G401 (cell line): ENCODE data around the gene ADCY3. TPM values are rescaled to one million over a fixed set of nuclear protein-coding genes. Genes with fewer than 3 reads are reported as not detected.
A peak's percentile ranks its signal among the peaks of the same experiment; 100 is the strongest.

Experiments used
- DNase-seq: peaks from one replicate; pipeline ENCODE4 v3.0.0-alpha.2; 2015; ENCODE audit warnings: low spot score
- in situ Hi-C: cut with HindIII; loops from 2 replicates; pipeline ENCODE4 v1.10.0; 2016; ENCODE audit warnings: low sequenced_read_pairs, mixed read lengths
- total RNA-seq: library from RNA; depleted of rRNA; stranded (reverse); fragments of >200 nt; shearing (Covaris generic); gene quantifications from 2 replicates; pipeline ENCODE4 v1.2.3, GENCODE V29; 2014

The ADCY3 gene
- total RNA-seq, 1 experiment from 2014 or later: 22.3 TPM

DNA sequence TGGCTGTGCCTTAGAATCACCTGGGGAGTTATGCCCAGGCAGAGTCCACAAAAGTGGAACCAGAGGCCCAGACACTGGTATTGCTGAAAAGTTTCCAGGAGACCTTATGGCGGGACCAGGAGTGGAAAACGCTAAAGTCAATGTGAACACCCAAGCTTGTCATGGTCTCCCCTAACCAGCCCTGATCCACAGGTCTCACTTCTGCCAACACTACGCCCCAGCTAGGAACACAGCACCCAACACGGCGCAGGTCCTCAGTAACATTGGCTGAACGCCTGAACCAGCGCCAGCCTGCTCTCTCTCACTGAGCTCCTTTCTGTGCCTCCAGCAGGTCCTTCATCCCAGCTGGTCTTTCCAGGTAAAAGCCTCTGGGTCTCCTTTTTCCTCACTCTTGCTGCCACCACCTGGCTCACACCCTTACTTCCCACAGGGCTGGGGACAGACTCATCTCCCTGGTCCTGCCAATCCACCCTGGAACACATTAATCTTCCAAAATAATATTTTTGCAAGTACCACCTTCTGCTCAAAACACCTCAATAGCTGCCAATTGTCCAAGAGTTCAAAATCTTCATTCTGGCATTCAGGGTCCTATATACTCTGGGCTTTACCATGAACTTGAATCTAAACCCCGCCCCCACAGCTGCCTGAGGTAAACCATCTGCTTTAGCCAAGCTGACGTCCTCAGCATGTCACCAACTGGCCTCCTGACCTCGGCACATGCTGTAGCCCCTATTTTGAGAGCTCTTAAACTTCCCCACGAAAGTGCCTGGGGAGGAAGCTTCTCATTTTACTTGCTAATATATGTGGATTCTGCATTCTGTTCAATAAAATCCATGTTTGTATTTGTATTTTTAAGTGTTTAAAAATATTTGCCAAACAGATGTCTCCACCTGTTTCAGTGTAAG, 34.6 kb downstream of the ADCY3 start:
- in situ Hi-C loops: no loop called here
- peak; percentile 65 for DNase-seq

DNA sequence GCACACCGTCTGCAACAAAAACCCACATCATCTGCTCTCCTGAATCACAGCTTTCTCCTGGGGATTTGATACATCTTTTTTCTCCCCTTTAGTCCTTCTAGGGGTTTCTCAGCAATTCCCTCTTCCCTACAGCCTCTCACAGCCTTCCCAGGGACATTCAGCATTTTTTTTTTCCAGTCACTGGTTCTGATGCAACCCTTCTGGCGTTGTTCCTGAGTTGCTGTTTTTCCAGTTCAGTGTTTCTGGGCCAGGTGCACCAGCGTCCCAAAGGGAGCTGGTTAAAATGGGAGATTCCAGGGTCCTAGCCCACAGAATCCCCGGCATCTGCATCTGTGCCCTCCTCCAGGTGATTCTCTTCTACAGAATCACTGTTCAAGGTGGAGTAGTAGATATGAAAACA, 36.1 kb downstream of the ADCY3 start:
- in situ Hi-C loops: no loop called here
- DNase-seq: peak; percentile 78

DNA sequence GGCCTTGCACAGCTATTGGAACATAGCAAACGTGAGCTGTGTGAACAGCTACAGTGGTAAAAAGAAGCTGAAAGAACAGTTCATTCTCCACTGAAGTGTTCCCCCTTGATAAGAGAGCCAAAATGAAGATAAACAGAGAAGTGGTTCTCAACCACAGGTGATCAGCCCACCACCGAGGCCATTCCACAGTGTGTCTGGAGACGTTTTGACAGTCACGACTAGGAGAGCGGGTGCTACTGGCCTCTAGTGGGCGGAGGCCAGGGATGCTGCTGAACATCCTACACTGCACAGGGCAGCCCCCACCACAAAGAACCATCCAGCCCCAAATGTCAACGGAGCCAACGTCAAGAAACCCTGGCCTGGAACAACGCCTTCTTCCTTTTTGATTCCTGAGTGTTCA, 38.4 kb downstream of the ADCY3 start:
- in situ Hi-C loops: no loop called here
- DNase-seq: no peak

DNA sequence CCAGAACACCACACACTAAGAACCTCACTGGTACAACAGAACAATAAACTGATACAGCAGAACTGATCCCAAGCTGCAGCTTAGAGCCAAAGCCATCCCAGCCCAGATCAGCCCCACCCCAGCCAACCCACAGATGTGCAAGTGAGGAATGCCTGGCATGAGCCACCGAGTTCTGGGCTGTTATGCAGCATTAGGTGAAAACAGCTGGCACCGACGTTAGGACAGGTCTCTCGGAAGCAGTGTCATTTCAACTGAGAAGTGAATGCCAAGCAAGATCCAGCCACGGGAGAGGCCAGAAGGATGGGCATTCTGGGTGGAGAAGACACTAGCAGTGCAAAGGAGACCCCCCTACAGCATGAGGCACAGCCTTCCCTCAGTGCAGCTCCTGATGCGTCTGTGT, 38.9 kb downstream of the ADCY3 start:
- DNase-seq: no peak

DNA sequence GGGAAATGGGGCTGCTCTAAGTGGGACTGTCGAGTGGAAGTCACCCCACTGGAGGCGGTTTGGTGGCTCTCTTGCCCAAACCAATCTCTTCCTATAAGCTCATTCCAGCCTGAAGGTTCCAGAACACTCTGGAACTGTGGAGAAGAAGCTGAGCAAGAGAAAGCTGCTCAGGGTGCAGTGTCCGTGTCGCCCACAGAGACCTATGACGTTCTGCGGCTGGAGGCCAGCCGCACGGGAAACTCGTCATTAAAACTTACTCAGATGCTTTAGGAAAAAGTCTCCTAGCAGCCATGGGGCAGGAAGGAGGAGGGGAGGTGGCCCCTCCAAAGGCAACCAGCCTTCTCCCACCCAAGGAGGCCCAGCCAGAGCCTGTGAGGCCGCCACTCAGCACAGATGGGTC, 41.7 kb downstream of the ADCY3 start:
- no peak for DNase-seq
- in situ Hi-C loops: no loop called here

More for the DNA sequence above, 38.9 kb downstream of the ADCY3 start:
- in situ Hi-C loops: no loop called here

DNA sequence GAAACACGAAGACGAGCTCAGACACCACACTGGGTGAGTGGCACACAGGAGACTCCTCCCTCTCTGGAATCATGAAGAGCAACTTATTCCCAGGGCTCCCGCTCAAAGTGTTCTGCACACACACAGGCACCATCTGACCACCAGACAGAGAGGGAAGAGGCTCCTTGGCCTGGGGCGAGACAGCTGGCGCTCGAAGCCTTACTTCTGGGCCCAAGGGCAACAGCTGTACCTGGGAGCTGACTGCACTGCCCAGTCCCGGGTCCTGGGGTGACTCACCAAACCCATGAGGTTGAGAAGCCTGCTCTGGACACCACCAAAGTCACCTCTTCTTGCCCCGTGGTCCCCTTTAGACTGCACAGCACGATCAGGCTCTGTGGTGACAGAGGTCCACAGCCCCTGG, 42.4 kb downstream of the ADCY3 start:
- in situ Hi-C loops: no loop called here

DNA sequence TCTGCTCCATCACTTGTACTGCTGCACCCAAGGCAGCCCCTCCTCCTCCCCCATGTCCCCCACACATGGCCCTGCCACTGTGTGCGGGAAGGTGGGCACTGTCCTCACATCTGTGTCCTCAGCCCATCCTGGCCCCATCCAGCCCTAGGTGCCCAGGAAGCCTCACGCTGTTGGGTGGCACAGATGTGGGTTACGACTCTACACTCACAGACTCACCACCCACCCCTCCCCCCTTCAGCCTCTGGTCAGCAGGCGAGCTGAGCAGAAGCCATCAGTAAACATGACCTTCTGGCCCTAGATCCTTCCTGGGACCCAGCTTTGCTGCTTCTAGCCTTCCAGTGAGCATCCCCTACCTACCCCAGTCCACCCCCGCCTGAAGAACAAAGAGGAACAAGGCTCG, 43.0 kb downstream of the ADCY3 start:
- no peak for DNase-seq
- in situ Hi-C loops: no loop called here

More for the DNA sequence above, 42.4 kb downstream of the ADCY3 start:
- no peak for DNase-seq

DNA sequence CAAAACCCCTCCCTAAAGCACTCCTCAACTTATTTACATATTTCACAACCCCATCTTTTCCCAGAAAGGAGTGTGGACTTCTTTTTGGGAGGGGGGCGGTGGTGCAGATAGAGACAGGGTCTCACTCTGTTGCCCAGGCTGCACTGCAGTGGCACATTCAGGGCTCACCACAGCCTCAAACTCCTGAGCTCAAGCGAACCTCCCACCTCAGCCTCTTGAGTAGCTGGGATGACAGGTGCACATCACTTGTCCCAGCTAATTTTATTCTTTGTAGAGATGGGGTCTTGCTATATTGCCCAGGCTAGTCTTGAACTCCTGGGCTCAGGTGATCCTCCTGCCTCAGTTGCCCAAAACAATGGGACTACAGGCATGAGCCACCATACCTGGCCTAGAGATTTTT, 44.1 kb downstream of the ADCY3 start:
- in situ Hi-C loops: no loop called here
- no peak for DNase-seq

DNA sequence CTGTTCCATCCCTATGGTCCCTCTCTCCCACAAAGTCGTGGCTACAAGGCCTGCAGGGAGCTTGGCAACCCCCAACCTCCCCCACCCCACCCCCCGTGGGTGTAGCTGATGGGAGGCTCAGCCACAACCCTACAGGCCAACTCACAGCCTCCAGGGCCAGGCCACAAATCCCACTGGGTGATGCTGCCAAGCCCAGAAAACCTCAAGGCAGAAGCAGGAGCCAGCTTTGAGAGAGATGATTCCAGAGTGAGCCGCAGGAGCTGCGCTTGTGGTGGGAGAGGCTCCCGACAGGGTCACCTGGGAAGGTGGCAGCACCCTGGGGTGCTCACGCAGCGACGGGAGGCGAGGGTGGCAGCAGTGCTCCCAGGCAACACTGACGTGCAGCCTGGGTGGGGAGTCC, 44.8 kb downstream of the ADCY3 start:
- no peak for DNase-seq
- in situ Hi-C loops: no loop called here

DNA sequence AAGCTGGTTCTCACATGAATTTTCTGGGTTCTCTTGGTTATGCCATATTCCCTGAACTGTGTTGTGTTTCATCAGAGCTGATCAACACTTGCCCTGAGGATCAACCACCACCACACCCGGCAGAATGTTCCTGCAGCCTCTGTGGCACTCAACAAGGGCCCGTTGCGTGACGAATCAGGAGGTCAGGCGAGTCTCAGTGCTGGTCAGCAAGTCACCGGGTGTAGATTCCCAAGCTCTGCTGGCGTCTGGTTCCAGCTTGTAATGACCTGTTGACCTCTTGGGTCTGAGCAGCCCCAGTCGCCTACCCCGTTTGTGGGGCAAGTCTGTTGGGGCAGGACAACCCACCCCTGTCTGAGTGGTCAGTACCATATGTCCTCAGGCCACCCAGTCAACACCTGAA, 46.0 kb downstream of the ADCY3 start:
- no peak for DNase-seq
- in situ Hi-C loops: no loop called here

DNA sequence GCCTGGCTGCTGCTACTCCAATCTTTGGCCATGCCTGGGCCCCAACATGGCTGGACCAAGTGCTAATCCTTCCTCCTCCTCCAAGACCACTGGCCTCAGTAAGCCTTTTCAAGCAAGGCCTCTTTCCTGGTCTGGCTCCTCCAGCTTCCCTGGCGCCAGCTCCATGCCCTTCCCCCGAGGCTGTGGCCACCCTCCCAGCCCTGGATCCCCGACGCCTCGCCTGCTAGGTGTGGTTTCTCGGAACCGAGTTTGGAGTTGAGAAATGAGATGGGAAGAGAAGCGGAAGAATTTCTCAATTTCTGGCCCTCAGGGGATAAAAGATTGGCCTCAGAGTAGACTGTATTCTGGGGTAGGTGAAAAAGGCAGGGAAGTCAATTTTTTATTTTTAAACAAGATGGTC, 46.4 kb downstream of the ADCY3 start:
- DNase-seq: no peak
- in situ Hi-C loops: no loop called here

DNA sequence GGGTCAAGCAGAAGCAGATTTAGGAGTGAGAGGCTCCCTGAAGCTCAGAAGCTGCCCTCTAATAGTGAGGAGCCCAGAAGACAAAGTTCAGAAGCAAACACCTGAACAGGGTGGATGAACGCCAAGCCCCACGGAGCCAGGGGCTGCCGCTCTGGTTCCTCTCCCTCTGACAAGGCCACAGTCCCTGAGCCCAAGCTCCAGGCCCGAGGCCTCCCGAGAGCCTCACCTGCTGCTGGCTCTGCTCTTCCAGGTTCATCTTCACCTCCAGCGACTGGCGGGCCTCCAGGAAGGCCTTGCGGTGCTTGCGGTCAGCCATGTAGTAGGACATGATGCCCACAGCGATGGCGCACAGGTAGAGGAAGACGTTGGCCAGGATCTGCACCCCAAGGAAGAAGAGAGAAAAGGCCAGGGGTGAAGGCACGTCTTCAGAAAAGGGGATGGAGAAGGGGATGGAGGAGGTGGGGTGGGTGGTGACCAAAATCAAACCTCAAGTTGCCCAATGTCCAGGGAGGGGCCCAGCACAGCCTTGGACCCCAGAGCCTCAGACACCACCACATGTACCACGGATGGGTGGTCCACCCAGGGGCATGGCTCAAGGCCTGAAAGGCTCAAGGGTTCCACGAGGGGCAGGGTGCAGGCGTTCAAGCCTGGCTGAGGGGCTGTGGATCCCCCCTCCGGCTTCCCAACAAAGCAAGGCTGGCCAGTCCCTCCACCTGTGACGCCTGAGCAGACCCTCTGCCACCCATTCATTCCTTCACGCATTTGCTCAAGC, 47.5 kb downstream of the ADCY3 start:
- no peak for DNase-seq
- in situ Hi-C loops: no loop called here

DNA sequence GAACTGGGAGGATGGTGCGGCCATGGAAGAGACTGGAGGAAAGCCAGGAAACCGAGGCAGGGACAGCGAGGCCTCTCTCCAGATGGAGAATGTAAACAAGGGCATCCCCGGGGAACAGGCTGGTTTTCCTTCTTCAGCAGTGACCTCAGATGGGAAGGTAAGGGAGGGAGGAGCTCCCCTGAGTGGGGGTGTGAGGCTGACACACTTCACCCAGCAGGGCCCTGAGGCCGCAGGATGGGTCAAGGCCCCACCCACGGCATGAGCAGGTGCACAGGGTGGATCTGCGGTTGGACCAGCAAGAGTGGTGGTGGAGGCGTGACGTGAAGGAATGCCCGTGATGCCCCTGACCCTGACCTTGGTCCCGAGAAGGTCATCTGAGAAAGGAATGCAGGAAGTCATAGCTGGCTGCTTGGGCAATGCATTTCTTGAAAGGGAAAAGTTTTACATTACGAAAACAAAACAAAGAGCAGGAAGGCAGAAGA, 48.1 kb downstream of the ADCY3 start:
- in situ Hi-C loops: no loop called here
- DNase-seq: peak; percentile 80

DNA sequence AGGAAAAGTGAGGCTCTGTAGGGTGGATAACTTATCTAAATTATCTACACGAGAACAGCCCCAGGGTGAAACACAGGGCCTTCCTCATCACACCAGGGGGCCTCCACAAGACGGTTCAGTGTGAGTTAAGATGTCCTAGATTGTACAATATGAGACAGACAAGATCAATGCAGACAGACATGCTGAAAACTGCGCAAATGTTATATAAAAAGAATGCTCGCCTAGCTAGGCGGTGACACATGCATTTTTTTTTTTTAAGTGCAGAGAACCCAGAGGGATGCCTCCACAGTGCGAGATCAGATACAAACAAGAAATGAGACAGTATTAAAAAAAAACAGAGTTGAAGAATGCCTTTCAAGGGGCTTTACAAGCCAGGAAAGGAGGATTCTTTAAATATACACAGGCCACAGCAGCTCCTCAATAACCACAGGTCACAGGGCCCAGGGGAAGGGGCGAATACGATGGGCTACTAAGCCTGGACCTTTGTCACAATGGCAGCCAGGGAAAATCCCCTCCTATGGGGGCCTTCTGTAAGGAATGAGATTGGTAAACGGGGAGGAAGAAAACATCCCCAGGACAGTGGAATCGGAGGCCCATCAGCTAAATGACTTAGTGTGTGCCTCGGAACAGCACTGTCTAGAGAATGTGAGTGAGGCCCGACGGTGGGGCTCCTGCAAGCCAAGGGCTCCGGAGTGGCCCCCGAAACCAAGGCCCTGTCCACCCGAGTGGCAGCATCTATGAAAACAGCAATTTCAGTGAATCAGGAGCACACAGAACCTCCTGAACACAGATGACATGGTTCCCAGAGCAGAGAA, 48.9 kb downstream of the ADCY3 start:
- in situ Hi-C loops: no loop called here
- DNase-seq: no peak

DNA sequence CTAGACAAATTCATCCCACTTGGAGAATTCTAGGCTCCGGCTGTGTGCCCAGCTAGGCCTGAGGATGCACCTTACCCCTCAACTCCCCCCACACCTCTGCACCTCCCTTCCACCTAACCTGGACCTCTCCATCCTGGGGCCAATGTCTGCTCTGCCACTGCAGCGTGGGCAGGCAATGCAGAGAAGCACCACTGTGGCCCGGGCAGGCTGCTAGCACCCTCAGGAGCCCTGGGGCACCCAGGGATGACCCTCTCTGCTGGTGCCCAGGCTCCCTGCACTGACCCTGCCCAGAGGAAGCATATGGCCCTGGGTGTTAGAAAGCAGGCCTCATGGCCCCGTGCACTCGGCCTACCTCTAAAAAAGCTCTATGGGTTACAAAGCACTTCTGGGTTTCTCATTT, 49.6 kb downstream of the ADCY3 start:
- no peak for DNase-seq

DNA sequence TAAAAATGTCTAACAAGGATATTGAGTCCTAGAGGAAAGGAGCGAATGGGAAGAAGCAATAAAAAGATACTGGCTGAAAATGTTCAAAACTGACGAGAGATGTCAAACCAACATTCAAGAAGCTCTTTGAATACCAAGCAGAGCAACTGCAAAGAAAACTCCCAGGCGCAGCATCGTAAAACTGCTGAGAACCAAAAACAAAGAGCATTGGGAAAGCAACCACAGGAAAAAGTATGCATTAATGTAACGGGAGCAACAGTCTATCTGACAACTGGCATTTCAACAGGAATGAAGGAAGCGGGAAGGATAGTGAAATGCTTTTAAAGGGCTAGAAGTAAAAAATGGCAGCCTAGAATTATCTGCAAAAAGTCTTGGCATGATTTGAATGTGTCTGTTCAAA, 53.1 kb downstream of the ADCY3 start:
- in situ Hi-C loops: no loop called here
- no peak for DNase-seq

More for the DNA sequence above, 49.6 kb downstream of the ADCY3 start:
- in situ Hi-C loops: no loop called here

DNA sequence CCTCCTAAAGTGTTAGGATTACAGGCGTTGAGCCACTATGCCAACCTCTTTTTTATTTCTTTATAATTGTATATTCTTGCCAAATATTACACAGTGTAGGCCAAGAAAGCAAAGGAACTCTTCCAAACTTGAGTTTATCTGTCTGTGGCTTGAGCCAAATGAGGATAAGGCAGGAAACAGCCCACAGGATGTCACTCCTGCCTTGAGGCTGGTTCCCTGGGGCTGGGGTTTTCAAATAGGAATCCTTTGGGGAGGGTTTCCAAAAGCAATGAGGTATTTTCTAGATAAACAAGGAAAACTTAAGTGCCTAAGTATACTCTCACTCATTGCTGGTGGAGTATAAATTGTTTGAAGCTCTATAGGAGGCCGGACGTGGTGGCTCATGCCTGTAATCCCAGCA, 56.4 kb downstream of the ADCY3 start:
- in situ Hi-C loops: no loop called here
- DNase-seq: no peak

DNA sequence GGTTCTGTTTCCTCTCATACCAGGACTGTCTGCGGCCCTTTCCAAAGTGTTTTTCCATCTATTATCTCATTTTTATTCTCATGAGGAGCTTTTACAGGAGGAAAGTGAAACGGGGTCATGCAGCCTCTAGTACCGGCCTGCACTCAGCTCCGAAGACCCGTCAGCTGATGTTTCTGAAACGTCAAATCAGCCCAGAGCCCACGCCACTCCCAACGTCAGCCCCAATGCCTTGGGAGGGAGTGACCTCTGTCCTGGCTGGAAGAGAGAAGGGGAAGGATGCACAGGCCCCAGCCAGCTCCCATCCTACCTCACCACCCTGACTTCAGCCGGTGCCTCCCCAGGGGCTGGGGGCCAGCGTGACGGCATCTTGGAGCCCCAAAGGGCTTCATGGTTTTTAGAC, 58.5 kb downstream of the ADCY3 start:
- in situ Hi-C loops: no loop called here
- no peak for DNase-seq

DNA sequence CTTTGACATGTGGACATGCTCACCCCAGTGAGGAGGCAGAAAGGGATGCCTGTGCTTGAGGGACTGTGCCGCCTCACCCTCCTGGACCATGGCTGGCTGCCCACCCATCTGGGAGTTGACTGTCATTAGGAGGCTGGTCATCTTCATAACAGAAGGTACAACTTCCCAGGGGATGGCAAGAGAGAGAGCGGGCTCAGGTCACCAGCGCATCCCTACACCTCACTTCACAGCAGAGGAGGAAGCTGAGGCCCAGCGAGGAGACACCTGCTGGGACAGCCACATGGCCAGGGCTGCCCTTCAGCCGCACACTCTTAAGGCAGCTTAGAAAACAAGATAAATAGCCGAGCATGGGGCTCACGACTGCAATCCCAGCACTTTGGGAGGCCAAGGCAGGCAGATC, 59.4 kb downstream of the ADCY3 start:
- in situ Hi-C loops: no loop called here
- DNase-seq: peak; percentile 77
